ENCODE measurements around the gene NEK5. TPM values are rescaled to one million over a fixed set of nuclear protein-coding genes. Genes with fewer than 3 reads are reported as not detected.
"Not testable (repeated sequence)": the region's sequence is repeated elsewhere in the genome, so short reads cannot be mapped to it uniquely, and the experiment has no call there.

The NEK5 gene
- total and polyA plus RNA-seq, 9 donors, result 0.13 to 12.4 (median 0.50) TPM; not detected in 1

GRCh38 chr13:52109116-52109670, 19.7 kb downstream of the NEK5 start:
- Histone ChIP-seq H3K27ac (no peak overlapping the region), H3K9me3 (no peaks in the 10 kb centered on the region), H3K27me3 (no peaks in the 10 kb centered on the region), H3K4me3 (no peak overlapping the region), H3K4me1 (ENCODE audit: insufficient read depth) (no peaks in the 10 kb centered on the region), H3K36me3 (no peaks in the 10 kb centered on the region)
- 78 to 91% (median 89%) methylated on average over 1 of the region's 1 CpG for WGBS, 3 donors
- no peak for DNase-seq
- intact Hi-C loops (cut with DNase I), result no loop called here
- TF ChIP-seq POLR2A (IDR thresholded peaks at IDR 0.05), result no peak
- TF ChIP-seq CTCF (IDR thresholded peaks at IDR 0.05), result no peak

GRCh38 chr13:52105841-52106240, 23.0 kb downstream of the NEK5 start:
- DNase-seq, result no peak
- no peaks in the 10 kb centered on the region for H3K27me3 ChIP-seq
- no peaks in the 10 kb centered on the region for H3K4me1 ChIP-seq (ENCODE audit: insufficient read depth)
- WGBS, 3 donors, result 74 to 86% (median 85%) methylated on average over 1 of the region's 1 CpG
- TF ChIP-seq CTCF (IDR thresholded peaks at IDR 0.05), result no peak
- no peak for TF ChIP-seq POLR2A (IDR thresholded peaks at IDR 0.05)
- no peak for TF ChIP-seq EP300 (IDR thresholded peaks at IDR 0.05)
- H3K4me3 ChIP-seq, result no peak overlapping the region
- H3K27ac ChIP-seq, result no peak overlapping the region
- intact Hi-C loops (cut with DNase I), result no loop called here
- H3K36me3 ChIP-seq, result no peaks in the 10 kb centered on the region
- H3K9me3 ChIP-seq, result no peaks in the 10 kb centered on the region

GRCh38 chr13:52104624-52105023, 24.2 kb downstream of the NEK5 start:
- Histone ChIP-seq H3K9me3 (no peaks in the 10 kb centered on the region), H3K4me1 (ENCODE audit: insufficient read depth) (no peaks in the 10 kb centered on the region), H3K27me3 (no peaks in the 10 kb centered on the region), H3K27ac (no peak overlapping the region), H3K36me3 (no peaks in the 10 kb centered on the region), H3K4me3 (no peak overlapping the region)
- intact Hi-C loops (cut with DNase I), result no loop called here
- WGBS, 3 donors, result 89 to 92% (median 91%) methylated on average over 1 of the region's 1 CpG
- TF ChIP-seq EP300 (IDR thresholded peaks at IDR 0.05) (no peak), CTCF (IDR thresholded peaks at IDR 0.05) (no peak), POLR2A (IDR thresholded peaks at IDR 0.05) (no peak)
- DNase-seq, result no peak

GRCh38 chr13:52103386-52103785, 25.5 kb downstream of the NEK5 start:
- H3K36me3 ChIP-seq, result no peaks in the 10 kb centered on the region
- H3K27ac ChIP-seq, result no peak overlapping the region
- DNase-seq, result no peak
- H3K4me1 ChIP-seq (ENCODE audit: insufficient read depth), result no peaks in the 10 kb centered on the region
- H3K9me3 ChIP-seq, result no peaks in the 10 kb centered on the region
- intact Hi-C loops (cut with DNase I), result no loop called here
- no peaks in the 10 kb centered on the region for H3K27me3 ChIP-seq
- no peak overlapping the region for H3K4me3 ChIP-seq
- WGBS, 3 donors, result 82 to 88% (median 87%) methylated on average over 5 of the region's 5 CpGs
- TF ChIP-seq EP300 (IDR thresholded peaks at IDR 0.05), result no peak
- no peak for TF ChIP-seq POLR2A (IDR thresholded peaks at IDR 0.05)
- TF ChIP-seq CTCF (IDR thresholded peaks at IDR 0.05), result no peak

GRCh38 chr13:52102423-52102822, 26.4 kb downstream of the NEK5 start:
- H3K27ac ChIP-seq; intact Hi-C loops (cut with DNase I); H3K36me3 ChIP-seq; H3K9me3 ChIP-seq; H3K4me1 ChIP-seq (ENCODE audit: insufficient read depth); H3K27me3 ChIP-seq; DNase-seq; H3K4me3 ChIP-seq: not testable (repeated sequence)
- WGBS, 3 donors, result 89 to 98% (median 95%) methylated on average over 3 of the region's 3 CpGs
